SK-N-SH treated with all-trans-retinoic acid at 6 μM for 48 hours (cell line): ENCODE measurements around the gene ALB.

Source experiments
- ATAC-seq: fragments of 200-7000 bp; cut with Tn5 transposase; 3 replicates; pipeline ENCODE4 v1.9.1; 2020; ENCODE audit warnings: mild to moderate bottlenecking, moderate library complexity
- ARNTL ChIP-seq: fragments of 450-650 bp; formaldehyde crosslinking; IDR thresholded peaks from 2 replicates; pipeline ENCODE4 v1.5.0; 2020; ENCODE audit warnings: low read depth, mild to moderate bottlenecking, moderate library complexity, borderline replicate concordance
- BACH2 ChIP-seq: fragments of 250-450 bp; sonication (Bioruptor Pico); IDR thresholded peaks from 2 replicates; pipeline ENCODE4 v1.9.0; 2021; ENCODE audit warnings: mild to moderate bottlenecking, borderline replicate concordance
- CREB5 ChIP-seq: fragments of 250-450 bp; sonication (Bioruptor Pico); IDR thresholded peaks from 2 replicates; pipeline ENCODE4 v1.5.1; 2020; ENCODE audit warnings: low read depth, mild to moderate bottlenecking, moderate library complexity
- CSDC2 ChIP-seq: fragments of 250-450 bp; sonication (Bioruptor Pico); IDR thresholded peaks from 2 replicates; pipeline ENCODE4 v1.5.0; 2020; ENCODE audit warnings: mild to moderate bottlenecking, moderate library complexity
- CSRNP3 ChIP-seq: fragments of 250-450 bp; sonication (Bioruptor Pico); IDR thresholded peaks from 2 replicates; pipeline ENCODE4 v1.5.1; 2021; ENCODE audit warnings: mild to moderate bottlenecking, moderate library complexity
- ESRRG ChIP-seq: fragments of 250-450 bp; sonication (Bioruptor Pico); IDR thresholded peaks from 2 replicates; pipeline ENCODE4 v1.6.1; 2021; ENCODE audit warnings: mild to moderate bottlenecking
- ISL1 ChIP-seq: fragments of 250-450 bp; sonication (Bioruptor Pico); IDR thresholded peaks from 2 replicates; pipeline ENCODE4 v2.1.2; 2022; ENCODE audit warnings: mild to moderate bottlenecking, moderate library complexity
- OSR1 ChIP-seq: fragments of 250-450 bp; sonication (Bioruptor Pico); IDR thresholded peaks from 2 replicates; pipeline ENCODE4 v1.8.0; 2022; ENCODE audit warnings: moderate library complexity, mild to moderate bottlenecking, inconsistent platforms
- PATZ1 ChIP-seq: fragments of 250-450 bp; sonication (Bioruptor Pico); IDR thresholded peaks from 2 replicates; pipeline ENCODE4 v1.8.0; 2020; ENCODE audit warnings: mild to moderate bottlenecking, moderate library complexity, borderline replicate concordance
- POU6F1 ChIP-seq: fragments of 250-450 bp; sonication (Bioruptor Pico); IDR thresholded peaks from 2 replicates; pipeline ENCODE4 v1.8.0; 2021; ENCODE audit warnings: low read depth, mild to moderate bottlenecking, moderate library complexity, borderline replicate concordance
- PPARA ChIP-seq: fragments of 250-450 bp; sonication (Bioruptor Pico); IDR thresholded peaks from 2 replicates; pipeline ENCODE4 v1.5.0; 2020; ENCODE audit warnings: mild to moderate bottlenecking, borderline replicate concordance
- SNAI2 ChIP-seq: fragments of 250-450 bp; sonication (Bioruptor Pico); IDR thresholded peaks from 2 replicates; pipeline ENCODE4 v1.5.0; 2020; ENCODE audit warnings: mild to moderate bottlenecking, moderate library complexity
- TCF4 ChIP-seq: fragments of 250-450 bp; sonication (Bioruptor Pico); IDR thresholded peaks from 2 replicates; pipeline ENCODE4 v1.8.0; 2021; ENCODE audit warnings: mild to moderate bottlenecking, moderate library complexity, borderline replicate concordance
- TOX ChIP-seq: fragments of 250-450 bp; sonication (Bioruptor Pico); IDR thresholded peaks from 2 replicates; pipeline ENCODE4 v1.8.0; 2021; ENCODE audit warnings: mild to moderate bottlenecking, moderate library complexity, borderline replicate concordance
- ZC3H10 ChIP-seq: fragments of 250-450 bp; sonication (Bioruptor Pico); IDR thresholded peaks from 2 replicates; pipeline ENCODE4 v1.5.1; 2021; ENCODE audit warnings: mild to moderate bottlenecking, moderate library complexity
- ZFP3 ChIP-seq: fragments of 250-450 bp; sonication (Bioruptor Pico); IDR thresholded peaks from 2 replicates; pipeline ENCODE4 v1.5.0; 2020; ENCODE audit warnings: mild to moderate bottlenecking, moderate library complexity
- ZFP30 ChIP-seq: fragments of 450-650 bp; formaldehyde crosslinking; IDR thresholded peaks from 2 replicates; pipeline ENCODE4 v1.5.0; 2022; ENCODE audit warnings: mild to moderate bottlenecking, moderate library complexity
- ZNF565 ChIP-seq: fragments of 450-650 bp; formaldehyde crosslinking; conservative IDR thresholded peaks from 2 replicates; pipeline ENCODE4 v1.5.0; 2020; ENCODE audit warnings: low read depth, mild to moderate bottlenecking, moderate library complexity
- ZNF70 ChIP-seq: fragments of 450-650 bp; formaldehyde crosslinking; IDR thresholded peaks from 2 replicates; pipeline ENCODE4 v1.5.0; 2020; ENCODE audit warnings: mild to moderate bottlenecking, moderate library complexity
- ZNF8 ChIP-seq: fragments of 450-650 bp; formaldehyde crosslinking; IDR thresholded peaks from 2 replicates; pipeline ENCODE4 v1.5.0; 2020; ENCODE audit warnings: mild to moderate bottlenecking, moderate library complexity

ALB gene

GRCh38 chr4:73447671-73448070 lies 43.6 kb downstream of the ALB start:
- TF ChIP-seq CSRNP3 (CRISPR knock-in tag) (no peak), ZNF8 (CRISPR knock-in tag) (no peak), ZFP3 (no peak), ARNTL (CRISPR knock-in tag) (no peak), CREB5 (CRISPR knock-in tag) (no peak), PATZ1 (no peak), ISL1 (CRISPR knock-in tag) (no peak), OSR1 (CRISPR knock-in tag) (no peak)
- TF ChIP-seq, all 23 proteins: peak for 0
- ATAC-seq: no peak

- ATAC-seq: no peak
- TF ChIP-seq CREB5 (CRISPR knock-in tag): no peak
- TF ChIP-seq CSDC2: no peak
These were observed 44.5 kb downstream of the ALB start for GRCh38 chr4:73448448-73449203.

- ATAC-seq: peak; percentile 56; the same call in 2 of the 3 replicates
- TF ChIP-seq ZNF565 (CRISPR knock-in tag) (no peak), TOX (CRISPR knock-in tag) (no peak), ZFP30 (CRISPR knock-in tag) (no peak), ARNTL (CRISPR knock-in tag) (no peak), SNAI2 (CRISPR knock-in tag) (no peak), CSDC2 (no peak), OSR1 (CRISPR knock-in tag) (no peak), ZFP3 (no peak), BACH2 (CRISPR knock-in tag) (no peak), PPARA (CRISPR knock-in tag) (no peak), PATZ1 (no peak), TCF4 (CRISPR knock-in tag) (no peak), CSRNP3 (CRISPR knock-in tag) (no peak), ESRRG (no peak), ZNF8 (CRISPR knock-in tag) (no peak), POU6F1 (CRISPR knock-in tag) (no peak), ZNF70 (no peak), ZC3H10 (CRISPR knock-in tag) (no peak)
These were observed 46.4 kb downstream of the ALB start for GRCh38 chr4:73450398-73451004.
